ENCODE results near the gene HNRNPAB. TPM values are rescaled to one million over a fixed set of nuclear protein-coding genes. Genes with fewer than 3 reads are reported as not detected.

Gene HNRNPAB
- total RNA-seq, 1 donor from 2014 or later = 102 TPM

- Histone ChIP-seq H3K4me1 (peaks cover 28% of the 10 kb centered on the region), H3K27me3 (ENCODE audit: low read depth) (no peaks in the 10 kb centered on the region), H3K36me3 (peaks cover 46% of the 10 kb centered on the region), H3K9me3 (no peaks in the 10 kb centered on the region), H3K4me3 (peak overlapping the region; percentile 84), H3K27ac (peak overlapping the region; percentile 93)
- no peak for TF ChIP-seq CTCF (IDR thresholded peaks at IDR 0.05)
- intact Hi-C loops (cut with DNase I) = no loop called here
- ATAC-seq (no peak), DNase-seq (no peak)
Measured at GRCh38 chr5:178205749-178206047, 1.4 kb downstream of the HNRNPAB start.

GRCh38 chr5:178206166-178207101, 2.1 kb downstream of the HNRNPAB start:
- H3K9me3 ChIP-seq = no peaks in the 10 kb centered on the region
- no peak for TF ChIP-seq CTCF (IDR thresholded peaks at IDR 0.05)
- DNase-seq = no peak
- H3K27me3 ChIP-seq (ENCODE audit: low read depth) = no peaks in the 10 kb centered on the region
- H3K4me1 ChIP-seq = peaks cover 28% of the 10 kb centered on the region
- H3K27ac ChIP-seq = no peak overlapping the region
- peak overlapping the region; percentile 84 for H3K4me3 ChIP-seq
- peaks cover 54% of the 10 kb centered on the region for H3K36me3 ChIP-seq
- intact Hi-C loops (cut with DNase I) = no loop called here
- no peak for ATAC-seq

- H3K4me3 ChIP-seq = no peak overlapping the region
- ATAC-seq = peak in 1 of 2 donors; percentile 29
- H3K36me3 ChIP-seq = peaks cover 63% of the 10 kb centered on the region
- DNase-seq = no peak
- peaks cover 28% of the 10 kb centered on the region for H3K4me1 ChIP-seq
- TF ChIP-seq CTCF (IDR thresholded peaks at IDR 0.05) = no peak
- intact Hi-C loops (cut with DNase I) = no loop called here
- H3K27me3 ChIP-seq (ENCODE audit: low read depth) = no peaks in the 10 kb centered on the region
- H3K27ac ChIP-seq = no peak overlapping the region
- no peaks in the 10 kb centered on the region for H3K9me3 ChIP-seq
Measured at GRCh38 chr5:178207183-178207916, 3.0 kb downstream of the HNRNPAB start.

- ATAC-seq (no peak), DNase-seq (no peak)
- Histone ChIP-seq H3K27me3 (ENCODE audit: low read depth) (no peaks in the 10 kb centered on the region), H3K4me1 (peaks cover 28% of the 10 kb centered on the region), H3K4me3 (no peak overlapping the region), H3K27ac (no peak overlapping the region), H3K36me3 (peaks cover 68% of the 10 kb centered on the region), H3K9me3 (no peaks in the 10 kb centered on the region)
- intact Hi-C loops (cut with DNase I) = no loop called here
- TF ChIP-seq CTCF (IDR thresholded peaks at IDR 0.05) = no peak
Measured at GRCh38 chr5:178207917-178208280, 3.6 kb downstream of the HNRNPAB start.

DNA sequence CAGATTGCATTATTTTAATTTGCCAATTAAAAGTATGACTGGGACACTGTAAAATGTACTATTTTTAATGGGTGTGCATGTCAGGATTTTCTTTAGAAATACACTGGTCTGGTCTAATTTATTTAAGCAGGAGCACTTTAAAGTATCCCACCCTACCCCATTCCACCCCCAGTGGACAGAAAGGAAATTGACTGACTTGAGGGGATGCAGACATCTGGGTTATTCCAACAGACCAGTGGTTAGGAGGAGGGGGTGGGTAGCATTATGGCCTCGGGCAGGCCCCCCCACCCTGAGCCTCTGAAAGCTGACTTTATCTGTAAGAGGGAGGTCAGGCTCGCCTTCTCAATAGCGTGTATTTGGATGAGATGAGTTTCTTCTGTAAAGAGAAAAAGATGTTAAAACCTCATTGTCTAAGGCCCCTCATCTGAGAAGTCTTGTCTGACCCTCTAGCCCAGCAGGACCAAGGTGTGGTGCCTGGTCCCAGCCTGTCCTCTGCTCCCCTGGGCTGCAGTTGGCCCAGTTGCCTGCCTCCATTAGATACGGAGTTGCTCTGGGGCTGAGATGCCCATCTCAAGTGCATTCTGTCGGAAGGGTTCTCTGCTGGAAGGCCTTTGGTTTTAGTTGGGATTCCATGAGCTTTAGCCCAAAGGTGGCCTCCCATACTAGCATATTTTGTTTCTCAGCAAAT, 4.4 kb downstream of the HNRNPAB start:
- H3K36me3 ChIP-seq = peaks cover 76% of the 10 kb centered on the region
- no peaks in the 10 kb centered on the region for H3K27me3 ChIP-seq (ENCODE audit: low read depth)
- ATAC-seq (no peak), DNase-seq (no peak)
- TF ChIP-seq CTCF (IDR thresholded peaks at IDR 0.05) = no peak
- H3K4me1 ChIP-seq = peaks cover 28% of the 10 kb centered on the region
- no peaks in the 10 kb centered on the region for H3K9me3 ChIP-seq
- intact Hi-C loops (cut with DNase I) = no loop called here
- no peak overlapping the region for H3K4me3 ChIP-seq
- H3K27ac ChIP-seq = no peak overlapping the region

Measured in lower lobe of right lung (tissue), 2 donors.